Stomach smooth muscle (tissue), 2 donors: ENCODE measurements around the gene LAMC2.

Source experiments
- H3K27ac ChIP-seq: one replicate; pipeline ENCODE4 v1.7.0; 2013; ENCODE audit warnings: mild to moderate bottlenecking, low read length, inconsistent platforms
- H3K27me3 ChIP-seq, 2 donors: one replicate each; pipeline ENCODE4 v1.7.0; 2013; ENCODE audit warnings: low read length in 2 of 2; ENCODE audit not compliant: insufficient read depth in 2 of 2, control insufficient read depth in 1 of 2
- H3K36me3 ChIP-seq, 2 donors: one replicate each; pipeline ENCODE4 v1.7.0; 2013; ENCODE audit warnings: low read length in 2 of 2; ENCODE audit not compliant: control insufficient read depth in 2 of 2, insufficient read depth in 2 of 2
- H3K4me1 ChIP-seq: one replicate; pipeline ENCODE4 v1.7.0; 2013; ENCODE audit warnings: low read length; ENCODE audit not compliant: control insufficient read depth, insufficient read depth
- H3K4me3 ChIP-seq, 2 donors: one replicate each; pipeline ENCODE4 v1.7.0; 2013; ENCODE audit warnings: low read length in 2 of 2
- H3K9ac ChIP-seq, 2 donors: one replicate each; pipeline ENCODE4 v1.7.0; 2013; ENCODE audit warnings: low read length in 2 of 2, mild to moderate bottlenecking in 1 of 2
- H3K9me3 ChIP-seq, 2 donors: one replicate each; pipeline ENCODE4 v1.7.0; 2013; ENCODE audit warnings: low read length in 2 of 2; ENCODE audit not compliant: control insufficient read depth in 2 of 2
- donor health status: healthy.
- donor health status: Pancreatic carcinoma.

Gene LAMC2

DNA sequence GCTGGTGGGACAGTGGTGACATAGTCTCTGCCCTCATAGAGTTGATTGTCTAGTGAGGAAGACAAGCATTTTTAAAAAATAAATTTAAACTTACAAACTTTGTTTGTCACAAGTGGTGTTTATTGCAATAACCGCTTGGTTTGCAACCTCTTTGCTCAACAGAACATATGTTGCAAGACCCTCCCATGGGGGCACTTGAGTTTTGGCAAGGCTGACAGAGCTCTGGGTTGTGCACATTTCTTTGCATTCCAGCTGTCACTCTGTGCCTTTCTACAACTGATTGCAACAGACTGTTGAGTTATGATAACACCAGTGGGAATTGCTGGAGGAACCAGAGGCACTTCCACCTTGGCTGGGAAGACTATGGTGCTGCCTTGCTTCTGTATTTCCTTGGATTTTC is 58.4 kb downstream of the LAMC2 start:
- peak overlapping the region; percentile 7 for H3K27ac ChIP-seq
- H3K27me3 ChIP-seq = no peaks in the 10 kb centered on the region
- H3K36me3 ChIP-seq = no peaks in the 10 kb centered on the region
- peaks cover 5% of the 10 kb centered on the region for H3K4me1 ChIP-seq
- no peak overlapping the region for H3K9ac ChIP-seq
- no peaks in the 10 kb centered on the region for H3K9me3 ChIP-seq
- no peak overlapping the region for H3K4me3 ChIP-seq

DNA sequence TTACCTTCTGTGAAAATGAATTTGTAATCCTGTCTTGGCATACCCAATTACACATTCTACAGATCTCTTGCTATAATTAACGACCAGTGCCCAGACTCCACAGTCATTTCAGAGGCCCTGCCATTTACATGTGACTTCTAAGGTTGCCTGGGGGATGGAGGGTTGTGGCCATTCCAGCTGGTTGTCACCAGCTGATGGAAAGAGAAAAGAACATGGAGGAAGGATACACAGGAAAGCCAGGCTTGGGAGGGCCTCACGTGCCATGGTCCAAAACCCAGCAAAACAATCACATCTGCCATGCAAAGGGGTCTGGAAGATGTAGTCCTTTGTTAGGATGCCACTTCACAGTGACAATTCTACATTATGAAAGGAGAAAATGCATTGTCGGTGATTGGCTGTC is 59.3 kb downstream of the LAMC2 start:
- Histone ChIP-seq H3K27me3 (no peaks in the 10 kb centered on the region), H3K4me1 (peaks cover 5% of the 10 kb centered on the region), H3K9me3 (no peaks in the 10 kb centered on the region), H3K9ac (no peak overlapping the region), H3K4me3 (no peak overlapping the region), H3K27ac (no peak overlapping the region), H3K36me3 (no peaks in the 10 kb centered on the region)

DNA sequence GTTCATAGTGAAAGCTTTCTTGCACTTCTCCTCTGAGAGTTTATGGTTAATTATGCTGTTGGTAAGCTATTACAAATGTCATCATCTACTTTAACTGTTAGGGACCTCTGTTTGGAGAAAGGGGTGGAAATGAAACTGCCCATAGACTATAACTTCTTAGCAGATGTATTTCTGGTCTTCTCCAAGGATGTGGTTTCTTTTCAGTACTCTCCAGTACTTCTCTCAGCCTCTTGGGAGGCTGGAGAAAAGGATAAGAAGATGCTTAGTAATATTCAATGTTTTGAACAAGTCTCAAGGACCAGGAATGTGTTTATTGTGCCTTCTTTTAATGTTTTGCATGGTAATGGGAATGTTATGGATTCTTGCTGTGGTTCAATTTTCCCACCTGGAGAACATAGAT is 60.4 kb downstream of the LAMC2 start:
- H3K27ac ChIP-seq = no peak overlapping the region
- no peaks in the 10 kb centered on the region for H3K9me3 ChIP-seq
- H3K36me3 ChIP-seq = no peaks in the 10 kb centered on the region
- H3K4me3 ChIP-seq = no peak overlapping the region
- H3K27me3 ChIP-seq = no peaks in the 10 kb centered on the region
- H3K9ac ChIP-seq = no peak overlapping the region
- peaks cover 5% of the 10 kb centered on the region for H3K4me1 ChIP-seq

DNA sequence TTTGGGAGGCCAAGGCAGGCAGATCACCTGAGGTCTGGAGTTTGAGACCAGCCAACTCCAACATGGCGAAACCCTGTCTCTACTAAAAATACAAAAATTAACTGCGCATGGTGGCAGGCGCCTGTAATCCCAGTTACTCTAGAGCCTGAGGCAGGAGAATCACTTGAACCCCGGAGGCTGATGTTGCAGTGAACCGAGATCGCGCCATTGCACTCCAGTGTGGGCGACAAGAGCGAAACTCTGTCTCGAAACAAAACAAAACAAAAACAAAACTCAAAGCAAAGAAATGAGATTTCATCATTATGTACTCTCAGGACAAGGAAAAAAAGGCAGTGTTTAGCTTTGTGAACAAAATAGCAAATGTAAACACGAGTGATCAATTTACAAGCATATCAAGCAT is 61.0 kb downstream of the LAMC2 start:
- Histone ChIP-seq H3K9ac (no peak overlapping the region), H3K4me1 (peaks cover 5% of the 10 kb centered on the region), H3K27ac (no peak overlapping the region), H3K27me3 (no peaks in the 10 kb centered on the region), H3K9me3 (no peaks in the 10 kb centered on the region), H3K36me3 (no peaks in the 10 kb centered on the region), H3K4me3 (no peak overlapping the region)

DNA sequence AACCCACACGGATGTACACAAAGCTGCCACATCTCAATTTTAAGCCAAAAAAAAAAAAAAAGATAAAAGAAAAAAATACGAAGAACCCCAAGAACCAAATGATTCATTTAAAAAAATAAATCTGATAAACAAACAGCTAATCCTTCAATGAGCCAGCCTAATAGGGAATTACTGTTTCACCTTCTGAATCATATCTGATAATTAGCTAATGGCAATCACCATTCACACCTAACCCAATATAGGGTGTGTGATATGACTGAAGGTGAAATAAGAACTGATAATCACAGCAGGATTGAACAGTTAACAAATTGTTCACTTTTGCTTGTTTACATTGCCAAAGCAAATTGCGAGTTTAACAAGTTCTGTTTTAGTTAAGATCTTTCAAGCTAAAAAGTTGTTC is 61.4 kb downstream of the LAMC2 start:
- H3K27ac ChIP-seq = no peak overlapping the region

DNA sequence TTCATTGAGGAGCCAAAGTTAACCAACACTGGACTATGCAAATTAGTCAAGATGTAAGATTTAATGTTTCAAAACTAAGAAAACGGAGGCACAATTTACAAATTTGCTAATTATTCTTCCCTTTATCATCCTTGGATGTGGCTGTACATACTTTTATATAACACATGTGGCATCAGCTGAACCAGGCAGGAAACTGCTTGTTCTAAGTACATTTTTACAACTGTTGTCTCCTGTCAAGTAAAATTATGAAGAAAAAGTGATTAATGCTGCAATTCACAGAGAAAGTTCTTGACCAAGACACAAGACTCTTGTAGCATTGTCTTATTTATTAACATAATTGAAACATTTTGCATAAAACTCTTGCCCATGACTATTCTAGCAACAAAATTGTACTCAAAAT is 61.9 kb downstream of the LAMC2 start:
- Histone ChIP-seq H3K36me3 (no peaks in the 10 kb centered on the region), H3K4me3 (no peak overlapping the region), H3K9ac (no peak overlapping the region)

More for the DNA sequence above, 61.4 kb downstream of the LAMC2 start:
- Histone ChIP-seq H3K36me3 (no peaks in the 10 kb centered on the region), H3K4me1 (peaks cover 5% of the 10 kb centered on the region), H3K27me3 (no peaks in the 10 kb centered on the region), H3K9me3 (no peaks in the 10 kb centered on the region), H3K9ac (no peak overlapping the region), H3K4me3 (no peak overlapping the region)

DNA sequence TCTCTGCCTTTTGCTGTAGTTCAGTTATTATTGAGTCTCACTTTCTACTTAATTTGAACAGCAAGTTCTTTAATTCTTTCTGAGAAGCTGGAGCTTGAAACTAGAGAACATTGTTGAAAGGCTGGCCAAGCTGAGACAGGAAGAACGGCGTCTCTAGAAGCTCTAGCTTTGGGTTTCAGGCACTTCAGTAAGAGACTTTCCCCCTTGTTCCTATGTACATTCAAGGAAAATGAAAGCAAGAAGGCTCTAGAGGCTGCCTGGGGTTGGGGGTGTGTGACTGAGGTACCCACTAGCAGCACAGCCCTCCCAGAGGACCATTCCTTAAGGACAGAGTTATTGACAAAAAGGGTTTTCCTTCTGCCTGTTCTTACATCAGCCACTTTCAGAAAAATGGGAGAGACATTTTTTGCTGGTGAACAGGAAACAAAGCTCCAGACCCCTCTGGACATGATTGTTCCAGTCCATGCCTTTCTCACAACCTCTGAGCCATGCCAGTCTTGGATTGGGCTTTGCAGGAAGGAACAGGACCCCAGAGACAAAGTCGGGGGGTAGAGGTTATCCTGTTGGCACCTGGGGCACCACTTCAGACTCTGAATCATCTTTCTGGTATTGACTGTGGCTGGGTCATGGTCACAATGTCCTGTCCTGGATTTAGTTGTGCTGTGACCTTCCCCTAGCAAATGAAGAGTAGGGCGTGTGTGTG is 63.1 kb downstream of the LAMC2 start:
- Histone ChIP-seq H3K36me3 (no peaks in the 10 kb centered on the region), H3K4me1 (no peaks in the 10 kb centered on the region), H3K9ac (no peak overlapping the region), H3K27ac (no peak overlapping the region), H3K9me3 (no peaks in the 10 kb centered on the region), H3K27me3 (no peaks in the 10 kb centered on the region), H3K4me3 (no peak overlapping the region)

More for the DNA sequence above, 61.9 kb downstream of the LAMC2 start:
- H3K27me3 ChIP-seq = no peaks in the 10 kb centered on the region
- H3K9me3 ChIP-seq = no peaks in the 10 kb centered on the region
- H3K27ac ChIP-seq = no peak overlapping the region
- peaks cover 5% of the 10 kb centered on the region for H3K4me1 ChIP-seq

DNA sequence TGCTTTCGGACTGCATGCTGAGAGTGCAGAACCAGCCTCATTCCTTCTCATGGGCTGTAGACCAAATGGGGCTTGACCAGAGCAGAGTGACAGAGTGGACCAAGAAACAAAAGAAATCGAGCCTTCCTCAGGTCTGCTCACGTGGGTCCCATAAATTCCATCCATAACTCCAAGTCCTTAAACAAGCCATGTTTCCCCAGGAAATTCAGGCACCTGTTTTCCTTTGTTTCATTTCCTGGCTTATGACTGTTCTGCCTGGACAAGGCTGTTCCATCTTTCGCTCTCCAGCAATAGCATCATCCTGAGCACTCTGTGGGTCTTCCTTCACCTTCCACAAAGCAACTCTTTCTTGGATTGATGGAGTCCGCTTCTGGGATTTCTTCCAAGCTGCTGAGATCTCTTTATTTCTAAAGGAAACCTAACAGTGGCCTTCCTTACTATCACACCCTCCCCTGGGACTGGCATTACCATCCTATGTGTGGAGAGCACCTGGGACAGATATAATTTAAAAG is 63.9 kb downstream of the LAMC2 start:
- H3K4me3 ChIP-seq = no peak overlapping the region
- H3K4me1 ChIP-seq = no peaks in the 10 kb centered on the region
- no peaks in the 10 kb centered on the region for H3K27me3 ChIP-seq
- no peak overlapping the region for H3K27ac ChIP-seq
- no peak overlapping the region for H3K9ac ChIP-seq
- H3K36me3 ChIP-seq = no peaks in the 10 kb centered on the region
- H3K9me3 ChIP-seq = no peaks in the 10 kb centered on the region

DNA sequence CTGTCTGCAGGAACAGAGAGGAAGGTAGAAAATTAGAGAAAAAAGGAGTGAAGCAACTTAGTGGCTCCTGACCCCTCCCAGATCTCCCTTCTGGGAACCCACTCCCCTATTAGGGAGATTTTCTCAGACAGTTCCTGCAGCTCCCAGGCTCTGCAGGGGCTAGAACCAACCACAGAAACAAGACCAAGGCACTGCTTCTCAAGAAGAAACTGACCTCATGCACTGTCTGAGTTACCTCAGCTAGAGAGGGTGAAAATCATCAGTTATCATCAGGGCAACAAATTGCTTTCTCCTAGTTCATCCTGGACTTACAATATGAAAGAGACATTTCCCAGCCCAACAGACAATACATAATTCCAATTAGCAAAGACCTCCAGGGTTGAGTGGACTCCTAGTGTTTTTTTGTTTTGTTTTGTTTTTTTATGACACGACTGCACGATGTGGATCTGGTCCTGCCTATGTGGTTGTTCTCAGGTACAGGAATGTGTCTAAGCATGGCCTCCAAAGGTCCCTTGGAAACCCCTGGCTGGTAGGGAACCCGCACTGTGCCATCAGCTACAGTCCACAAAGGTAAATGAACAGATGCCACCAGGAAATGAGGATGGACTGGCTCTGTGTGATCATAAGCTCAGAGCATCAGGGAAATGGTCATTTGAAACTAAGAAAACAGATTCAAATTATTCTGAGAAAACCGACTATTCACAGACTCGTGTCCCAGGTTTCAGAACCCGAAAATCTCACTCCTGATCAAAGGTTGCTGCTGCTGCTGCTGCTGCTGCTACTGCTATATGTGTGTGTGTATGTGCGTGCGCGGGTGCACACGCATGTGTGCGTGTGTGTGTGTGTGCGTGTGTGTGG is 65.3 kb downstream of the LAMC2 start:
- H3K9ac ChIP-seq = no peak overlapping the region
- no peaks in the 10 kb centered on the region for H3K4me1 ChIP-seq

DNA sequence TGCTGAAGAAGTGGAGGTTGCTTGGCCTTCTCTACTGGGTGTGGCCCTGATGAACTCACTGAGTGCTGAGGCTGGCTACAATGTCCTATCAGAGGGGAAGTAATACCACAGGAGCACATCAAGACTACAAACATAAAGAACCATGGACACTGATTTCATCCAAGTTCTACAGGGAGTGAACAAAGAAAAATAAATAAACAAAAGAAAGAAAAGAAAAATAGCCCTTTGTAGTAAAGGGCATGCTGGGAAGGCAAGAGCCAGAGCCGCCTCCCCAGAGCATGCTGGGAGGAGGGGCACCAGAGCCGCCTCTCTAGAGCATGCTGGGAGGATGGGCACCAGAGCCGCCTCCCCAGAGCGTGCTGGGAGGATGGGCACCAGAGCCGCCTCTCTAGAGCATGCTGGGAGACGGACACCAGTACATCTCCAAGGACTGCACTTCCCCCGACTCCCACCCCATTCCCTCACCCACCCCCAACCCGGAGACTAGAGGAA is 65.9 kb downstream of the LAMC2 start:
- Histone ChIP-seq H3K9ac (no peak overlapping the region), H3K27me3 (no peaks in the 10 kb centered on the region), H3K9me3 (no peaks in the 10 kb centered on the region), H3K4me1 (no peaks in the 10 kb centered on the region), H3K27ac (no peak overlapping the region), H3K36me3 (no peaks in the 10 kb centered on the region), H3K4me3 (no peak overlapping the region)

More for the DNA sequence above, 65.3 kb downstream of the LAMC2 start:
- H3K4me3 ChIP-seq = no peak overlapping the region
- H3K27ac ChIP-seq = no peak overlapping the region
- H3K36me3 ChIP-seq = no peaks in the 10 kb centered on the region
- no peaks in the 10 kb centered on the region for H3K27me3 ChIP-seq
- no peaks in the 10 kb centered on the region for H3K9me3 ChIP-seq
